ENCODE data around the gene CCDC7. TPM values are rescaled to one million over a fixed set of nuclear protein-coding genes. Genes with fewer than 3 reads are reported as not detected.

CCDC7 gene
- total and polyA plus RNA-seq, 2 experiments from 2014 or later, result 0.83 to 1.6 TPM

DNA sequence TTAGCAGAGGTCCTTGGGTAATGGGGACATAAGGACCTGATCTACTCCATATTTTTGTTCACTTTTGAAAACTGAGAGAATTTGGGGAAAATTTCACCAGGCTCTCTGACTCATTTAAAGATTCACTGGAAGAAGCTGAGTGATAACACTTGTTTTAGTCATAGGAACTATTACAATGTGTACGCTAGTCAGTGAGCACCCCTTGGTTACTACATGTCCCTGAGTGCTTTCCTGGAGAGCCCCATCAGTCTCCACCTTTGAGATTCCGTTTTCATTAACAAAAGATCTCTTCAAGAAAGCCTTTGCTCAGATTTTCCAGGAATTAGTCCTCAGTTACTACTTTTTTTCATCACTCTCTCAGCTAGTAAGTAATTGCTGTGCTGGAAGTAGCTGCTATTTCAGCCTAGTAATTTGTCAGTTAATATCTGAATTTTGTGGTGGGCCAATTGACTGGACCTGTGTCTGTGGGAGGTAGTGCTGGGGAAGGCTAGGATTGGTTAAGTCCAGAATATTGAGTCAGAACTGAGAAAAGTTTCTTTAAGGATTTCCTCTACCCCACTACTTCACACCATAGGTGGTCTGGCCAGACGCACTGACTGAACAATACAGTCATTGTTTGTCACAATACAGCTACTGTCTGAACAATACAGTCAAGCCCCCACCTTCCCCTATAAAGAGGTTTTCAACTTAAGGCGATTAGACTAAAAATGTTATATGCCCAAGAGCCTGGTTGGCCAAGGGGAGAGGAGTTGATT, 235.0 kb downstream of the CCDC7 start (continued):
- TF ChIP-seq NANOG (IDR thresholded peaks at IDR 0.05; ENCODE audit: borderline replicate concordance) (no peak), JUNB (IDR thresholded peaks at IDR 0.05; ENCODE audit: unreplicated experiment) (no peak), ZNF331 (CRISPR knock-in tag; IDR thresholded peaks at IDR 0.05; ENCODE audit: low read depth) (no peak)
- TF ChIP-seq, protein P1, sequence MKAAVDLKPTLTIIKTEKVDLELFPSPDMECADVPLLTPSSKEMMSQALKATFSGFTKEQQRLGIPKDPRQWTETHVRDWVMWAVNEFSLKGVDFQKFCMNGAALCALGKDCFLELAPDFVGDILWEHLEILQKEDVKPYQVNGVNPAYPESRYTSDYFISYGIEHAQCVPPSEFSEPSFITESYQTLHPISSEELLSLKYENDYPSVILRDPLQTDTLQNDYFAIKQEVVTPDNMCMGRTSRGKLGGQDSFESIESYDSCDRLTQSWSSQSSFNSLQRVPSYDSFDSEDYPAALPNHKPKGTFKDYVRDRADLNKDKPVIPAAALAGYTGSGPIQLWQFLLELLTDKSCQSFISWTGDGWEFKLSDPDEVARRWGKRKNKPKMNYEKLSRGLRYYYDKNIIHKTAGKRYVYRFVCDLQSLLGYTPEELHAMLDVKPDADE (IDR thresholded peaks at IDR 0.05), result no peak

DNA sequence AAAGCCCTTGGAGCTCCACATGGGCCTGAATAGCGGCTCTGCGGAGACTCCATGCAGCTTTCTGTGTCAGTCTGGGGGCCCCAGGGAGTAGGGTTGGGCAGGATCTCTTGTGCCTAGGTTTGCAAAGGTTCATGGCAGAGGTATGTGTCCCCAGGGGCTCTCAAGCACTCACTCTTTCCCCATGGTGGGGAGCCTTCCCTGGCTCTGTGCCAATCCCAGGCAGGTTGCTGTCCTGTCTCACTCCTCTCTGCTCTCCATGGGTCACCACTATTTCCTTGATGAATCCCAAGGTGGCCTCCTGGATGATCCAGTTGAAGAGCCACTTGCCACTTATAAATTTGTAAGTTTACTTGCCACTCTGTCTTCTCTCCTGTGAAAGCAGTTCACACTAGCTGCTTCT, 238.4 kb downstream of the CCDC7 start:
- H3K36me3 ChIP-seq (ENCODE audit: insufficient read depth), result peaks cover 5% of the 10 kb centered on the region; the same call in 1 of the 2 replicates
- no peaks in the 10 kb centered on the region for H3K4me1 Mint-ChIP-seq
- peaks cover 4% of the 10 kb centered on the region; the same call in 1 of the 3 replicates for H3K9me3 Mint-ChIP-seq
- H3K4me2 ChIP-seq, result no peak overlapping the region
- H3K4me1 ChIP-seq (ENCODE audit: insufficient read depth), result no peaks in the 10 kb centered on the region
- no peaks in the 10 kb centered on the region for H3F3A ChIP-seq (replicated peaks; ENCODE audit: low read depth)
- H4K20me1 ChIP-seq (replicated peaks; ENCODE audit: insufficient read depth), result 0 out of 2 replicates have a peak, but pooled peaks cover 2% of the 10 kb centered on the region
- H3K27me3 Mint-ChIP-seq (ENCODE audit: insufficient read depth, low read depth, poor library complexity), result no peaks in the 10 kb centered on the region
- no peak overlapping the region for H3K4me3 Mint-ChIP-seq
- H3K27ac Mint-ChIP-seq, result no peak overlapping the region
- H3K36me3 Mint-ChIP-seq (ENCODE audit: low read depth), result peaks cover 2% of the 10 kb centered on the region; the same call in 1 of the 3 replicates
- no peaks in the 10 kb centered on the region for H3K79me2 ChIP-seq (replicated peaks; ENCODE audit: insufficient read depth)
- H3K9me2 ChIP-seq (ENCODE audit: insufficient read depth), result peaks cover 13% of the 10 kb centered on the region
- H3K4me3 ChIP-seq, result no peak overlapping the region
- ATAC-seq (no peak), DNase-seq (ENCODE audit: low spot score) (no peak)
- no peak overlapping the region for H3K27ac ChIP-seq (ENCODE audit: low read depth)
- H2AFZ ChIP-seq, result no peak overlapping the region; the same call in 1 of the 2 replicates
- no peaks in the 10 kb centered on the region for H3K27me3 ChIP-seq (ENCODE audit: insufficient read depth)
- no peak for TF ChIP-seq JUNB (IDR thresholded peaks at IDR 0.05; ENCODE audit: unreplicated experiment)
- no peak for TF ChIP-seq NANOG (IDR thresholded peaks at IDR 0.05; ENCODE audit: borderline replicate concordance)
- TF ChIP-seq, protein P2, sequence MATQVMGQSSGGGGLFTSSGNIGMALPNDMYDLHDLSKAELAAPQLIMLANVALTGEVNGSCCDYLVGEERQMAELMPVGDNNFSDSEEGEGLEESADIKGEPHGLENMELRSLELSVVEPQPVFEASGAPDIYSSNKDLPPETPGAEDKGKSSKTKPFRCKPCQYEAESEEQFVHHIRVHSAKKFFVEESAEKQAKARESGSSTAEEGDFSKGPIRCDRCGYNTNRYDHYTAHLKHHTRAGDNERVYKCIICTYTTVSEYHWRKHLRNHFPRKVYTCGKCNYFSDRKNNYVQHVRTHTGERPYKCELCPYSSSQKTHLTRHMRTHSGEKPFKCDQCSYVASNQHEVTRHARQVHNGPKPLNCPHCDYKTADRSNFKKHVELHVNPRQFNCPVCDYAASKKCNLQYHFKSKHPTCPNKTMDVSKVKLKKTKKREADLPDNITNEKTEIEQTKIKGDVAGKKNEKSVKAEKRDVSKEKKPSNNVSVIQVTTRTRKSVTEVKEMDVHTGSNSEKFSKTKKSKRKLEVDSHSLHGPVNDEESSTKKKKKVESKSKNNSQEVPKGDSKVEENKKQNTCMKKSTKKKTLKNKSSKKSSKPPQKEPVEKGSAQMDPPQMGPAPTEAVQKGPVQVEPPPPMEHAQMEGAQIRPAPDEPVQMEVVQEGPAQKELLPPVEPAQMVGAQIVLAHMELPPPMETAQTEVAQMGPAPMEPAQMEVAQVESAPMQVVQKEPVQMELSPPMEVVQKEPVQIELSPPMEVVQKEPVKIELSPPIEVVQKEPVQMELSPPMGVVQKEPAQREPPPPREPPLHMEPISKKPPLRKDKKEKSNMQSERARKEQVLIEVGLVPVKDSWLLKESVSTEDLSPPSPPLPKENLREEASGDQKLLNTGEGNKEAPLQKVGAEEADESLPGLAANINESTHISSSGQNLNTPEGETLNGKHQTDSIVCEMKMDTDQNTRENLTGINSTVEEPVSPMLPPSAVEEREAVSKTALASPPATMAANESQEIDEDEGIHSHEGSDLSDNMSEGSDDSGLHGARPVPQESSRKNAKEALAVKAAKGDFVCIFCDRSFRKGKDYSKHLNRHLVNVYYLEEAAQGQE (IDR thresholded peaks at IDR 0.05; ENCODE audit: unreplicated experiment), result no peak
- TF ChIP-seq CREB1 (CRISPR knock-in tag; IDR thresholded peaks at IDR 0.05; ENCODE audit: low read depth), result no peak
- TF ChIP-seq, protein P3, sequence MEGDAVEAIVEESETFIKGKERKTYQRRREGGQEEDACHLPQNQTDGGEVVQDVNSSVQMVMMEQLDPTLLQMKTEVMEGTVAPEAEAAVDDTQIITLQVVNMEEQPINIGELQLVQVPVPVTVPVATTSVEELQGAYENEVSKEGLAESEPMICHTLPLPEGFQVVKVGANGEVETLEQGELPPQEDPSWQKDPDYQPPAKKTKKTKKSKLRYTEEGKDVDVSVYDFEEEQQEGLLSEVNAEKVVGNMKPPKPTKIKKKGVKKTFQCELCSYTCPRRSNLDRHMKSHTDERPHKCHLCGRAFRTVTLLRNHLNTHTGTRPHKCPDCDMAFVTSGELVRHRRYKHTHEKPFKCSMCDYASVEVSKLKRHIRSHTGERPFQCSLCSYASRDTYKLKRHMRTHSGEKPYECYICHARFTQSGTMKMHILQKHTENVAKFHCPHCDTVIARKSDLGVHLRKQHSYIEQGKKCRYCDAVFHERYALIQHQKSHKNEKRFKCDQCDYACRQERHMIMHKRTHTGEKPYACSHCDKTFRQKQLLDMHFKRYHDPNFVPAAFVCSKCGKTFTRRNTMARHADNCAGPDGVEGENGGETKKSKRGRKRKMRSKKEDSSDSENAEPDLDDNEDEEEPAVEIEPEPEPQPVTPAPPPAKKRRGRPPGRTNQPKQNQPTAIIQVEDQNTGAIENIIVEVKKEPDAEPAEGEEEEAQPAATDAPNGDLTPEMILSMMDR (conservative IDR thresholded peaks at IDR 0.05; ENCODE audit: low read depth in 2 of 2), result no peak
- TF ChIP-seq, protein P1 (IDR thresholded peaks at IDR 0.05), result no peak
- no peak for TF ChIP-seq POLR2AphosphoS5 (IDR thresholded peaks at IDR 0.05; ENCODE audit: low read depth)
- no peak for TF ChIP-seq ZNF114 (CRISPR knock-in tag; IDR thresholded peaks at IDR 0.05)

All from GM23338 (cell line).